SK-N-SH treated with all-trans-retinoic acid at 6 μM for 48 hours (cell line): ENCODE results near the gene ARHGEF1.

ENCODE experiments used
- ATAC-seq: fragments of 200-7000 bp; cut with Tn5 transposase; 3 replicates; pipeline ENCODE4 v1.9.1; 2020; ENCODE audit warnings: mild to moderate bottlenecking, moderate library complexity
- ARNTL ChIP-seq: fragments of 450-650 bp; formaldehyde crosslinking; IDR thresholded peaks from 2 replicates; pipeline ENCODE4 v1.5.0; 2020; ENCODE audit warnings: low read depth, mild to moderate bottlenecking, moderate library complexity, borderline replicate concordance
- BACH2 ChIP-seq: fragments of 250-450 bp; sonication (Bioruptor Pico); IDR thresholded peaks from 2 replicates; pipeline ENCODE4 v1.9.0; 2021; ENCODE audit warnings: mild to moderate bottlenecking, borderline replicate concordance
- CREB5 ChIP-seq: fragments of 250-450 bp; sonication (Bioruptor Pico); IDR thresholded peaks from 2 replicates; pipeline ENCODE4 v1.5.1; 2020; ENCODE audit warnings: low read depth, mild to moderate bottlenecking, moderate library complexity
- CSDC2 ChIP-seq: fragments of 250-450 bp; sonication (Bioruptor Pico); IDR thresholded peaks from 2 replicates; pipeline ENCODE4 v1.5.0; 2020; ENCODE audit warnings: mild to moderate bottlenecking, moderate library complexity
- ISL1 ChIP-seq: fragments of 250-450 bp; sonication (Bioruptor Pico); IDR thresholded peaks from 2 replicates; pipeline ENCODE4 v2.1.2; 2022; ENCODE audit warnings: mild to moderate bottlenecking, moderate library complexity
- OSR1 ChIP-seq: fragments of 250-450 bp; sonication (Bioruptor Pico); IDR thresholded peaks from 2 replicates; pipeline ENCODE4 v1.8.0; 2022; ENCODE audit warnings: moderate library complexity, mild to moderate bottlenecking, inconsistent platforms
- PATZ1 ChIP-seq: fragments of 250-450 bp; sonication (Bioruptor Pico); IDR thresholded peaks from 2 replicates; pipeline ENCODE4 v1.8.0; 2020; ENCODE audit warnings: mild to moderate bottlenecking, moderate library complexity, borderline replicate concordance
- POU6F1 ChIP-seq: fragments of 250-450 bp; sonication (Bioruptor Pico); IDR thresholded peaks from 2 replicates; pipeline ENCODE4 v1.8.0; 2021; ENCODE audit warnings: low read depth, mild to moderate bottlenecking, moderate library complexity, borderline replicate concordance
- PPARA ChIP-seq: fragments of 250-450 bp; sonication (Bioruptor Pico); IDR thresholded peaks from 2 replicates; pipeline ENCODE4 v1.5.0; 2020; ENCODE audit warnings: mild to moderate bottlenecking, borderline replicate concordance
- RARB ChIP-seq: fragments of 250-450 bp; sonication (Bioruptor Pico); IDR thresholded peaks from 2 replicates; pipeline ENCODE4 v1.8.0; 2021; ENCODE audit warnings: mild to moderate bottlenecking, moderate library complexity
- SNAI2 ChIP-seq: fragments of 250-450 bp; sonication (Bioruptor Pico); IDR thresholded peaks from 2 replicates; pipeline ENCODE4 v1.5.0; 2020; ENCODE audit warnings: mild to moderate bottlenecking, moderate library complexity
- TCF4 ChIP-seq: fragments of 250-450 bp; sonication (Bioruptor Pico); IDR thresholded peaks from 2 replicates; pipeline ENCODE4 v1.8.0; 2021; ENCODE audit warnings: mild to moderate bottlenecking, moderate library complexity, borderline replicate concordance
- TSHZ2 ChIP-seq: fragments of 250-450 bp; sonication (Bioruptor Pico); IDR thresholded peaks from 2 replicates; pipeline ENCODE4 v1.5.0; 2020; ENCODE audit warnings: mild to moderate bottlenecking, moderate library complexity
- ZC3H10 ChIP-seq: fragments of 250-450 bp; sonication (Bioruptor Pico); IDR thresholded peaks from 2 replicates; pipeline ENCODE4 v1.5.1; 2021; ENCODE audit warnings: mild to moderate bottlenecking, moderate library complexity
- ZFP3 ChIP-seq: fragments of 250-450 bp; sonication (Bioruptor Pico); IDR thresholded peaks from 2 replicates; pipeline ENCODE4 v1.5.0; 2020; ENCODE audit warnings: mild to moderate bottlenecking, moderate library complexity
- ZFP30 ChIP-seq: fragments of 450-650 bp; formaldehyde crosslinking; IDR thresholded peaks from 2 replicates; pipeline ENCODE4 v1.5.0; 2022; ENCODE audit warnings: mild to moderate bottlenecking, moderate library complexity
- ZNF565 ChIP-seq: fragments of 450-650 bp; formaldehyde crosslinking; conservative IDR thresholded peaks from 2 replicates; pipeline ENCODE4 v1.5.0; 2020; ENCODE audit warnings: low read depth, mild to moderate bottlenecking, moderate library complexity
- ZNF70 ChIP-seq: fragments of 450-650 bp; formaldehyde crosslinking; IDR thresholded peaks from 2 replicates; pipeline ENCODE4 v1.5.0; 2020; ENCODE audit warnings: mild to moderate bottlenecking, moderate library complexity
- ZNF8 ChIP-seq: fragments of 450-650 bp; formaldehyde crosslinking; IDR thresholded peaks from 2 replicates; pipeline ENCODE4 v1.5.0; 2020; ENCODE audit warnings: mild to moderate bottlenecking, moderate library complexity

The ARHGEF1 gene

GRCh38 chr19:41925208-41926003 lies 42.4 kb downstream of the ARHGEF1 start (continued):
- TF ChIP-seq ARNTL (no peak), ZFP30 (CRISPR knock-in tag) (no peak), ZFP3 (CRISPR knock-in tag) (no peak)

GRCh38 chr19:41926028-41926762 lies 43.2 kb downstream of the ARHGEF1 start:
- no peak for TF ChIP-seq CREB5 (CRISPR knock-in tag)
- no peak for TF ChIP-seq ZC3H10 (CRISPR knock-in tag)
- no peak for TF ChIP-seq ARNTL
- no peak for TF ChIP-seq ZNF8 (CRISPR knock-in tag)
- TF ChIP-seq TCF4 (CRISPR knock-in tag) = no peak
- TF ChIP-seq OSR1 (CRISPR knock-in tag) = no peak
- TF ChIP-seq ISL1 (CRISPR knock-in tag) = no peak
- no peak for TF ChIP-seq POU6F1 (CRISPR knock-in tag)
- TF ChIP-seq ZNF565 (CRISPR knock-in tag) = no peak
- no peak for TF ChIP-seq PATZ1
- no peak for TF ChIP-seq TSHZ2 (CRISPR knock-in tag)
- TF ChIP-seq PPARA (CRISPR knock-in tag) = no peak
- ATAC-seq = no peak

- no peak; the same call in 2 of the 3 replicates for ATAC-seq
Observed at GRCh38 chr19:41926763-41927496, 43.9 kb downstream of the ARHGEF1 start.

More at GRCh38 chr19:41926763-41927496, 43.9 kb downstream of the ARHGEF1 start:
- TF ChIP-seq BACH2 (CRISPR knock-in tag) = no peak
- TF ChIP-seq PPARA (CRISPR knock-in tag) = no peak
- TF ChIP-seq ZNF70 (CRISPR knock-in tag) = no peak
- TF ChIP-seq ARNTL = no peak
- no peak for TF ChIP-seq RARB (CRISPR knock-in tag)
- no peak for TF ChIP-seq ZFP30 (CRISPR knock-in tag)
- TF ChIP-seq SNAI2 (CRISPR knock-in tag) = no peak
- TF ChIP-seq TSHZ2 (CRISPR knock-in tag) = no peak
- TF ChIP-seq CSDC2 (CRISPR knock-in tag) = no peak
